Osteoblast (primary cell): ENCODE measurements around the gene PITX3. TPM values are rescaled to one million over a fixed set of nuclear protein-coding genes. Genes with fewer than 3 reads are reported as not detected.

Experiments
- DNase-seq: peaks from one replicate; pipeline ENCODE4 v3.0.0; 2011; ENCODE audit warnings: low spot score, mixed read lengths; ENCODE audit not compliant: insufficient read length; ENCODE audit errors: missing footprints
- H2AFZ ChIP-seq: 2 replicates; pipeline ENCODE4 v1.6.0; 2011; ENCODE audit warnings: mild to moderate bottlenecking, low read length
- H3K27ac ChIP-seq: 2 replicates; pipeline ENCODE4 v1.5.1; 2011; ENCODE audit warnings: mild to moderate bottlenecking, low read depth, low read length, moderate library complexity
- H3K27me3 ChIP-seq: 2 replicates; pipeline ENCODE4 v1.6.0; 2012; ENCODE audit warnings: mild to moderate bottlenecking, control low read depth, inconsistent platforms, low read length, moderate library complexity; ENCODE audit not compliant: insufficient read depth
- H3K36me3 ChIP-seq: 2 replicates; pipeline ENCODE4 v1.5.1; 2011; ENCODE audit warnings: mild to moderate bottlenecking, low read length, control low read depth, moderate library complexity; ENCODE audit not compliant: insufficient read depth
- H3K4me1 ChIP-seq: 2 replicates; pipeline ENCODE4 v1.5.1; 2011; ENCODE audit warnings: mild to moderate bottlenecking, low read length, control low read depth, moderate library complexity; ENCODE audit not compliant: insufficient read depth
- H3K4me2 ChIP-seq: 2 replicates; pipeline ENCODE4 v1.6.0; 2011; ENCODE audit warnings: mild to moderate bottlenecking, low read length; ENCODE audit not compliant: insufficient read depth
- H3K4me3 ChIP-seq: fragments of 200-600 bp; sonication (generic); 3 replicates; pipeline ENCODE4 v1.5.1; 2012; ENCODE audit warnings: mild to moderate bottlenecking, low read length, inconsistent platforms; ENCODE audit not compliant: insufficient read depth
- H3K79me2 ChIP-seq: 2 replicates; pipeline ENCODE4 v1.6.0; 2012; ENCODE audit warnings: mild to moderate bottlenecking, low read length, control low read depth, inconsistent platforms; ENCODE audit not compliant: insufficient read depth
- H3K9me3 ChIP-seq: 2 replicates; pipeline ENCODE4 v1.5.1; 2011; ENCODE audit warnings: low read depth, low read length, control low read depth
- H4K20me1 ChIP-seq: 2 replicates; pipeline ENCODE4 v1.6.0; 2012; ENCODE audit warnings: mild to moderate bottlenecking, low read length, control low read depth; ENCODE audit not compliant: insufficient read depth
- CTCF ChIP-seq: IDR thresholded peaks from 2 replicates; pipeline ENCODE4 v1.5.1; 2011; ENCODE audit warnings: mild to moderate bottlenecking, low read depth, low read length, moderate library complexity; ENCODE audit errors: extremely low read depth
- total RNA-seq: library from RNA; depleted of rRNA; stranded (reverse); fragments of >200 nt; gene quantifications from 2 replicates; pipeline ENCODE4 v1.2.3, GENCODE V29; 2012

PITX3 gene
- total RNA-seq, 1 donor, result under 0.01 TPM

DNA sequence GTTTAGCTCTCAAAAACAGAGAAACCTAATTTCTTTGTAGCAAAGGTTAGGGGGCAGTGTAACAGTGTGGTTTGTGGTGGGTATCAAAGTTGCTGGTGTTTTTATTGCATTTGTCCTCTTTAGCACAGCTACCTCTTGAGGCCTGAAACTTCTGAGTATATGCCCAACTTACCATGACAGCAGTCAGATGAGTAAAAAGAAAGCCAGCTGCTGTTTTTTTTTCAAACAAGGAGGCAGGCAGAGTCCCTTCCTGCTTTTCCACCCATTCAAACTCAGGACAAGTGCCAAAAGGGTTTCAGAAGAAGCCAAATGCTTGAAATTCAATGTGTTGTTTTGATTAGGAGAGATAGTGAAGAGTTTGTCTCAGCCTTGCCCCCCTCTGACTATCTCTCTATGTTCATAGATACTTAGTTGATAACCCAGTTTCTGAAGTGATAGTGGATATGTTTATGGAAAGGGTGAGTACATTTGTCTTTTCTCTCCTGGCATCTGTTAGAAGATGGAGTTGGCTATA is 27.1 kb upstream of the PITX3 start:
- Histone ChIP-seq H3K36me3 (no peaks in the 10 kb centered on the region), H3K4me2 (peak overlapping the region; percentile 28), H3K27ac (peak overlapping the region; percentile 26)

DNA sequence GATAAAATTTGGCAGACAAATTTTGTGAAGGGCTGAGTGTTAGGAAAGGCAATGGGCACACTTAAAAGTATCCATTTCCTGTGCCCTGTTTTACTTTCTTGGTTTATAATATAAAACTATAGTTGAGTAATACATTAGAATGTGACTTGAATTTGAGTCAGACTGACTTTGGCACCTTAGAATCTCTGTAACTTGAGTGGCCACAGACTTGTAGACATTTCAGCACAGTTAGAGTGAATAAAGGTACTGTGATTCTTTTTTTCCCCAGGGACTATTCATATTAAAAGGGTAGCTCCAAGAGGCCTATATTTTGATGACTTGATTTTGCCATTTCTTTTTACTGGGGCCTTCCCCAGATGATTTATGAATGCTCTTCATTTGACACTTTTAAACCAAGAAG is 26.4 kb upstream of the PITX3 start:
- Histone ChIP-seq H3K9me3 (no peaks in the 10 kb centered on the region), H3K79me2 (peaks cover 74% of the 10 kb centered on the region), H3K27ac (peak overlapping the region; percentile 26), H3K27me3 (no peaks in the 10 kb centered on the region), H3K36me3 (peaks cover 5% of the 10 kb centered on the region), H4K20me1 (peaks cover 62% of the 10 kb centered on the region), H3K4me1 (peaks cover 28% of the 10 kb centered on the region), H3K4me2 (peak overlapping the region; percentile 28), H3K4me3 (no peak overlapping the region), H2AFZ (no peak overlapping the region)
- no peak for TF ChIP-seq CTCF
- DNase-seq, result no peak

More for the DNA sequence above, 27.1 kb upstream of the PITX3 start:
- H3K4me1 ChIP-seq, result peaks cover 25% of the 10 kb centered on the region
- no peaks in the 10 kb centered on the region for H3K27me3 ChIP-seq
- peaks cover 62% of the 10 kb centered on the region for H4K20me1 ChIP-seq
- TF ChIP-seq CTCF, result no peak
- H3K4me3 ChIP-seq, result no peak overlapping the region
- no peak for DNase-seq
- peaks cover 73% of the 10 kb centered on the region for H3K79me2 ChIP-seq
- H3K9me3 ChIP-seq, result no peaks in the 10 kb centered on the region
- H2AFZ ChIP-seq, result no peak overlapping the region

- no peak overlapping the region for H3K4me3 ChIP-seq
- no peak overlapping the region for H2AFZ ChIP-seq
- peaks cover 64% of the 10 kb centered on the region for H4K20me1 ChIP-seq
- H3K9me3 ChIP-seq, result no peaks in the 10 kb centered on the region
- no peak for TF ChIP-seq CTCF
- peaks cover 13% of the 10 kb centered on the region for H3K36me3 ChIP-seq
- H3K4me1 ChIP-seq, result peaks cover 39% of the 10 kb centered on the region
- no peaks in the 10 kb centered on the region for H3K27me3 ChIP-seq
- H3K27ac ChIP-seq, result no peak overlapping the region
- H3K79me2 ChIP-seq, result peaks cover 72% of the 10 kb centered on the region
- no peak overlapping the region for H3K4me2 ChIP-seq
- DNase-seq, result no peak
Observed at GRCh38 chr10:102266670-102267069, 25.4 kb upstream of the PITX3 start.

GRCh38 chr10:102264371-102264770 is 23.1 kb upstream of the PITX3 start:
- Histone ChIP-seq H3K9me3 (no peaks in the 10 kb centered on the region), H3K4me1 (peaks cover 47% of the 10 kb centered on the region), H3K79me2 (peaks cover 67% of the 10 kb centered on the region), H4K20me1 (peaks cover 68% of the 10 kb centered on the region), H2AFZ (no peak overlapping the region), H3K4me3 (no peak overlapping the region), H3K4me2 (no peak overlapping the region), H3K27ac (no peak overlapping the region), H3K27me3 (no peaks in the 10 kb centered on the region), H3K36me3 (peaks cover 21% of the 10 kb centered on the region)
- TF ChIP-seq CTCF, result no peak
- no peak for DNase-seq
